ENCODE data around the gene CPNE4.

CPNE4 gene

GRCh38 chr3:131485119-131485518, 549.7 kb downstream of the CPNE4 start:
- no peak for TF ChIP-seq CTCF (IDR thresholded peaks at IDR 0.05; ENCODE audit: unreplicated experiment in 3 of 3)
- no peaks in the 10 kb centered on the region for H3K9me3 Mint-ChIP-seq
- H3K27ac Mint-ChIP-seq, result peak overlapping the region in 1 of 3 experiments; percentile 86
- H3K4me1 Mint-ChIP-seq, result peaks cover 4% of the 10 kb centered on the region
- peaks cover 49% of the 10 kb centered on the region for H3K36me3 Mint-ChIP-seq (ENCODE audit: low read depth)
- no peaks in the 10 kb centered on the region for H3K27me3 Mint-ChIP-seq (ENCODE audit: low read depth)
- no peak overlapping the region for H3K4me3 Mint-ChIP-seq

- no peak for TF ChIP-seq CTCF (IDR thresholded peaks at IDR 0.05; ENCODE audit: unreplicated experiment in 3 of 3)
- H3K36me3 Mint-ChIP-seq (ENCODE audit: low read depth), result peaks cover 53% of the 10 kb centered on the region
- H3K4me1 Mint-ChIP-seq, result peaks cover 4% of the 10 kb centered on the region
- no peaks in the 10 kb centered on the region for H3K9me3 Mint-ChIP-seq
- no peaks in the 10 kb centered on the region for H3K27me3 Mint-ChIP-seq (ENCODE audit: low read depth)
- peak overlapping the region; percentile 38 to 86 (median 59) for H3K27ac Mint-ChIP-seq
- no peak overlapping the region for H3K4me3 Mint-ChIP-seq
These were observed 550.2 kb downstream of the CPNE4 start for GRCh38 chr3:131484496-131485111.

Data from nephron (organoid).